ENCODE measurements around the gene CHST2. TPM values are rescaled to one million over a fixed set of nuclear protein-coding genes. Genes with fewer than 3 reads are reported as not detected.

Gene CHST2
- total RNA-seq, 4 donors from 2014 or later, result 3.3 to 10.8 (median 10.2) TPM

DNA sequence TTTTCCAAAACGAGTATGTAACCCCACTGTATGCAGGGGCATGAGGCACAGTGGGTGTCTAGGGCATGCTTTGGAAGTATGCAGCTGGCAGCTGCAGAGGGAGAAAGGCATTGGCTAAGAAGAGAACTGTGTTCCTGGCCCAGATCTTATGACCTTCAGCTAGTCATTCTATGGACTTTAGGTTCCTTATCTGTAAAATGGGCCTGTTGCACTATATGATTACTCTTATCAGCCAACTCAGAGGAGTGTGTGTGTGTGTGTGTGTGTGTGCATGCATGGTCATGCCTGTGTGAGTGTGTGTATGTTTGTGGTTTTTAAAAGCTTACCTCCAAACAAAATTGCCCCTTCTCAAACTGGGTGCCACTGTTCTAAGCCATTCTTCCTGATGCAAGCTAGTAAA is 27.4 kb upstream of the CHST2 start:
- Histone ChIP-seq H3K4me1 (no peaks in the 10 kb centered on the region), H3K4me3 (no peak overlapping the region), H3K27me3 (no peaks in the 10 kb centered on the region), H3K36me3 (no peaks in the 10 kb centered on the region), H3K27ac (replicated peaks in 1 of 4) (no peak overlapping the region), H3K9me3 (no peaks in the 10 kb centered on the region)
- WGBS, result 77% methylated on average over 1 of the region's 1 CpG
- no peak for DNase-seq (ENCODE audit: extremely low spot score)
- intact Hi-C loops (cut with DNase I), result no loop called here
- TF ChIP-seq, protein P1, sequence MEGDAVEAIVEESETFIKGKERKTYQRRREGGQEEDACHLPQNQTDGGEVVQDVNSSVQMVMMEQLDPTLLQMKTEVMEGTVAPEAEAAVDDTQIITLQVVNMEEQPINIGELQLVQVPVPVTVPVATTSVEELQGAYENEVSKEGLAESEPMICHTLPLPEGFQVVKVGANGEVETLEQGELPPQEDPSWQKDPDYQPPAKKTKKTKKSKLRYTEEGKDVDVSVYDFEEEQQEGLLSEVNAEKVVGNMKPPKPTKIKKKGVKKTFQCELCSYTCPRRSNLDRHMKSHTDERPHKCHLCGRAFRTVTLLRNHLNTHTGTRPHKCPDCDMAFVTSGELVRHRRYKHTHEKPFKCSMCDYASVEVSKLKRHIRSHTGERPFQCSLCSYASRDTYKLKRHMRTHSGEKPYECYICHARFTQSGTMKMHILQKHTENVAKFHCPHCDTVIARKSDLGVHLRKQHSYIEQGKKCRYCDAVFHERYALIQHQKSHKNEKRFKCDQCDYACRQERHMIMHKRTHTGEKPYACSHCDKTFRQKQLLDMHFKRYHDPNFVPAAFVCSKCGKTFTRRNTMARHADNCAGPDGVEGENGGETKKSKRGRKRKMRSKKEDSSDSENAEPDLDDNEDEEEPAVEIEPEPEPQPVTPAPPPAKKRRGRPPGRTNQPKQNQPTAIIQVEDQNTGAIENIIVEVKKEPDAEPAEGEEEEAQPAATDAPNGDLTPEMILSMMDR (IDR thresholded peaks at IDR 0.05), result no peak
- TF ChIP-seq EP300 (IDR thresholded peaks at IDR 0.05) (no peak), POLR2AphosphoS5 (IDR thresholded peaks at IDR 0.05) (no peak), POLR2A (IDR thresholded peaks at IDR 0.05; ENCODE audit: low read depth) (no peak)

DNA sequence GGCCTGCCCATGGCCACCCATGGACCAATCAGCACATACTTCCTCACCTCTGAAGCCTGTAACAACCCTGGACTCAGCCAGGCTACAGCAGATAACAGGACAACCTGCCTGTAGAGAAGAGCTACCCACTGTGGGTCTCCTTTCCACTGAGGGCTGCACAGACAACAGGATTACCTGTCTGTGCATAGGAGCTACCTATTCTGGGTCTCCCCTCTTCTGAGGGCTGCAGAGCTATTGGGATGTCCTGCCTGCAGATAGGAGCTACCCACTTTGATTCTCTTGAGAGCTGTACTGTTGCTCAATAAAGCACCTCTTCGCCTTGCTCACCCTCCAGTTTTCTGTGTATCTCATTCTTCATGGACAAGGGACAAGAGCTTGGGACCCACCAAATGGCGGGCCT is 23.8 kb upstream of the CHST2 start:
- no peaks in the 10 kb centered on the region for H3K9me3 ChIP-seq
- no peaks in the 10 kb centered on the region for H3K4me1 ChIP-seq
- DNase-seq (ENCODE audit: extremely low spot score), result no peak
- intact Hi-C loops (cut with DNase I), result no loop called here
- no peak for TF ChIP-seq POLR2AphosphoS5 (IDR thresholded peaks at IDR 0.05)
- TF ChIP-seq EP300 (IDR thresholded peaks at IDR 0.05), result no peak
- no peak for TF ChIP-seq POLR2A (IDR thresholded peaks at IDR 0.05; ENCODE audit: low read depth)
- TF ChIP-seq, protein P1 (IDR thresholded peaks at IDR 0.05), result no peak
- H3K4me3 ChIP-seq, result no peak overlapping the region
- no peaks in the 10 kb centered on the region for H3K27me3 ChIP-seq
- WGBS, result 90% methylated on average over 2 of the region's 2 CpGs
- no peaks in the 10 kb centered on the region for H3K36me3 ChIP-seq
- no peak overlapping the region for H3K27ac ChIP-seq (replicated peaks in 1 of 4)

DNA sequence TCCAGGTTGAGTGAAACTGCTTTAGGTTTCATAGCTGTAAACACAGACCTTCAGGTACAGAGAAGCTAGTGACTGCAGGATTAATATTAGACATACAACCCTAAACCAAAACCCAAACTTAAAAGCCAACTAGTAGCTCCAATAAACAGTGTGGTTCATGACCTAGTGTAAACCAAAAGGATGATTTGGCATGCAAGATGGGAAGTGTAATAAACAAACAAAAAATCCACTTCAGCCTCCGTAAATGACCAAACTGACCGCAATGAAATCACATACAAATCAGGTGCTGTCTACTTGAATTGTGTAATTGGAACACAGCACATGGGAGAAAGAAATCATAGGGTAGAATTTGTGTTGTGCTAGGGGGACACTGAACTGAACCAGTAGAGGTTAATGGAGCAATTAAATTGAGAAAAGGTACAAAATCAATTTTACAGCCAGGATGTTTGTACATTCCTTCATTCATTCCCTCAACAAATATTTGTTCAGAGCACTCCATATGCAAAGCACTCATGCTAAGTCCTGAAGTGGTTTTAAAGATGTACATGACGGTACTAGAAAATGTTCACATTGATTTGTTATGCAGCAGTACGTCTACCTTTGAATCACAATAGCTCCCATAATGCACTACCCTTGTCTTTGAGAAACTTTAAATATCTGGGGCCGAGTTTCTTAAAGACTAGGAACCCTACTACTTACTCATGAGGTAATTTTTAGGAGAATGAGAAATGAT is 21.4 kb upstream of the CHST2 start:
- Histone ChIP-seq H3K4me3 (no peak overlapping the region), H3K27me3 (no peaks in the 10 kb centered on the region), H3K4me1 (no peaks in the 10 kb centered on the region), H3K9me3 (no peaks in the 10 kb centered on the region), H3K27ac (replicated peaks in 1 of 4) (no peak overlapping the region), H3K36me3 (no peaks in the 10 kb centered on the region)
- intact Hi-C loops (cut with DNase I), result no loop called here
- no peak for DNase-seq (ENCODE audit: extremely low spot score)
- 95% methylated on average over 5 of the region's 5 CpGs for WGBS
- TF ChIP-seq POLR2A (IDR thresholded peaks at IDR 0.05; ENCODE audit: low read depth) (no peak), POLR2AphosphoS5 (IDR thresholded peaks at IDR 0.05) (no peak), EP300 (IDR thresholded peaks at IDR 0.05) (no peak)
- TF ChIP-seq, protein P1 (IDR thresholded peaks at IDR 0.05), result no peak

DNA sequence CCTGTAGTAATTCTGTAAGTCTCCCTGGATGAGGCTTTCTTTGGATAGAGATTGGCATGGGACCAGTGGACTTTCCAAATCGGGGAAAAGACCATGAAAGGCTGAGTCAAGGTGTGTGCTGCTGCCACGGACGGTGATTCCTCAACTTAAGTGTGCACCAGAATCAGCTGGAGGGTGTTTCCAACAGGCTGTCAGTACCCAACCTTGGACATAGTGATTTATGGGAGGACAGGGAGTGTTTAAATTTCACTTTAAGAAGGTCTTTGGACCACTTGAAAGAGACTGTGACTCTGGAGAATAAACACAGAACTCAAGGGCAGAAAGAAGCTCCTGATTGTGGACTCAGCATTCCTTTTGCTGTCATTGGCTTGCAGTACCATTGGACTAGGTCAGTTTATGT is 20.4 kb upstream of the CHST2 start:
- intact Hi-C loops (cut with DNase I), result no loop called here

More for the DNA sequence above, 20.4 kb upstream of the CHST2 start:
- no peak for DNase-seq (ENCODE audit: extremely low spot score)
- Histone ChIP-seq H3K9me3 (peaks cover 0 to 1% (median 0%) of the 10 kb centered on the region in 4 donors), H3K27me3 (no peaks in the 10 kb centered on the region), H3K27ac (replicated peaks in 1 of 4) (no peak overlapping the region), H3K4me1 (no peaks in the 10 kb centered on the region), H3K36me3 (no peaks in the 10 kb centered on the region), H3K4me3 (no peak overlapping the region)
- no peak for TF ChIP-seq EP300 (IDR thresholded peaks at IDR 0.05)
- TF ChIP-seq POLR2AphosphoS5 (IDR thresholded peaks at IDR 0.05), result no peak
- no peak for TF ChIP-seq POLR2A (IDR thresholded peaks at IDR 0.05; ENCODE audit: low read depth)
- TF ChIP-seq, protein P1 (IDR thresholded peaks at IDR 0.05), result no peak
- WGBS, result 67% methylated on average over 1 of the region's 3 CpGs

Data from esophagus muscularis mucosa (tissue), 4 donors.